Hepatocyte (in vitro differentiated cells): ENCODE results near the gene HEYL.

Experiments
- EZH2 ChIP-seq: fragments of 200-600 bp; sonication (generic); IDR thresholded peaks from 2 replicates; pipeline ENCODE4 v1.6.1; 2016; ENCODE audit warnings: antibody characterized with exemption, mild to moderate bottlenecking, borderline replicate concordance
- EZH2phosphoT487 ChIP-seq: fragments of 200-600 bp; sonication (generic); IDR thresholded peaks from one replicate; pipeline ENCODE4 v1.6.1; 2018; ENCODE audit warnings: antibody characterized with exemption, mild to moderate bottlenecking, low read depth, moderate library complexity; ENCODE audit not compliant: unreplicated experiment, severe bottlenecking
- TF ChIP-seq, protein P1 (sequence below): fragments of 200-600 bp; sonication (generic); IDR thresholded peaks from 2 replicates; pipeline ENCODE4 v1.5.1; 2016; ENCODE audit warnings: antibody characterized with exemption, mild to moderate bottlenecking; ENCODE audit not compliant: poor library complexity

DNA sequence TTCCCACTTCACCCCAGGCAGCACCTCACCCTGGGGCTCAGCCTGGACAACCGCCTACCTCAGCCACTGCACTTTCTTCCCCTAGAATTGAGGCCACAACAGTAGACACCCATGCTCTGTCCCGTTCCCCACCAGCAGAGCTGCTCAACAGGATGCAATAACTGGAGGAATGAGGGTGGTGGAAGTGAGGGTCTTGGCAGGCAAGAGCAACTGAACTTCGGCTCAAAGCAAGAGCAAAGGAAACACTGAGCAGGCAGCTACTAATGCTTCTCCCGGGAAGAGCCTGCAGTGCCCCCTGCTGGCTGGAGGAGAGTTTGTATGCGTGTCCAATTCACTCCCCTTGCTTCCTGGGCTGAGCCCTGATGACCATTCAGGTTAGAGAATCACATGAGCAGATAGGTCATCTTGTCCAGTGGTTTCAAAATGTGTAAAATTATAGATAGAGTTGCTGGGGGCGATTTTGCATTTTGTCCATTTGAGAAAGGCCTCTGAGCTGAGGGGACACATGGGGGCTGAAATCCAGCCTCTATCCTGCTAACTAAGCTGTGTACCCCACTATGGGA is 18.6 kb upstream of the HEYL start:
- TF ChIP-seq, protein P1, sequence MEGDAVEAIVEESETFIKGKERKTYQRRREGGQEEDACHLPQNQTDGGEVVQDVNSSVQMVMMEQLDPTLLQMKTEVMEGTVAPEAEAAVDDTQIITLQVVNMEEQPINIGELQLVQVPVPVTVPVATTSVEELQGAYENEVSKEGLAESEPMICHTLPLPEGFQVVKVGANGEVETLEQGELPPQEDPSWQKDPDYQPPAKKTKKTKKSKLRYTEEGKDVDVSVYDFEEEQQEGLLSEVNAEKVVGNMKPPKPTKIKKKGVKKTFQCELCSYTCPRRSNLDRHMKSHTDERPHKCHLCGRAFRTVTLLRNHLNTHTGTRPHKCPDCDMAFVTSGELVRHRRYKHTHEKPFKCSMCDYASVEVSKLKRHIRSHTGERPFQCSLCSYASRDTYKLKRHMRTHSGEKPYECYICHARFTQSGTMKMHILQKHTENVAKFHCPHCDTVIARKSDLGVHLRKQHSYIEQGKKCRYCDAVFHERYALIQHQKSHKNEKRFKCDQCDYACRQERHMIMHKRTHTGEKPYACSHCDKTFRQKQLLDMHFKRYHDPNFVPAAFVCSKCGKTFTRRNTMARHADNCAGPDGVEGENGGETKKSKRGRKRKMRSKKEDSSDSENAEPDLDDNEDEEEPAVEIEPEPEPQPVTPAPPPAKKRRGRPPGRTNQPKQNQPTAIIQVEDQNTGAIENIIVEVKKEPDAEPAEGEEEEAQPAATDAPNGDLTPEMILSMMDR = peak; percentile 73
- TF ChIP-seq EZH2 (no peak), EZH2phosphoT487 (no peak)
